Measurements from ENCODE around the gene SELENOF.
"Not testable (repeated sequence)": the region's sequence is repeated elsewhere in the genome, so short reads cannot be mapped to it uniquely, and the experiment has no call there.

Gene SELENOF

GRCh38 chr1:86854352-86854751 is 59.6 kb downstream of the SELENOF start:
- DNase-seq = no peak

GRCh38 chr1:86852782-86853408 is 61.0 kb downstream of the SELENOF start:
- DNase-seq = no peak

GRCh38 chr1:86852289-86852688 is 61.6 kb downstream of the SELENOF start:
- no peak for DNase-seq

DNA sequence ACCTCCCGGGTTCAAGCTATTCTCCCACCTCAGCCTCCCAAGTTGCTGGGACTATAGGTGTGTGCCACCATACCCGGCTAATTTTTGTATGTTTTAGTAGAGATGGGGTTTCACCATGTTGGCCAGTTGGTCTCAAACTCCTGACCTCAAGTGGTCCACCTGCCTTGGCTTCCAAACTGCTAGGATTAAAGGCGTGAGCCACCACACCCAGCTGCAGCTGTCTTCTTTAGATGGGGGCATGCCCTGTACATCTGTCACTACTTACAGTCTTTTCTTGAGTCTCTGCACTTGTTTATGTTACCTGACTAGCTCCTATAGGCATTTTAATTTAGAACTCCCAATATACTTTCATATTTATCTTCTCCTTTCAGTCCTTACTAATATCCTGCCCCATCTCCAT is 64.2 kb downstream of the SELENOF start:
- no peak for DNase-seq

DNA sequence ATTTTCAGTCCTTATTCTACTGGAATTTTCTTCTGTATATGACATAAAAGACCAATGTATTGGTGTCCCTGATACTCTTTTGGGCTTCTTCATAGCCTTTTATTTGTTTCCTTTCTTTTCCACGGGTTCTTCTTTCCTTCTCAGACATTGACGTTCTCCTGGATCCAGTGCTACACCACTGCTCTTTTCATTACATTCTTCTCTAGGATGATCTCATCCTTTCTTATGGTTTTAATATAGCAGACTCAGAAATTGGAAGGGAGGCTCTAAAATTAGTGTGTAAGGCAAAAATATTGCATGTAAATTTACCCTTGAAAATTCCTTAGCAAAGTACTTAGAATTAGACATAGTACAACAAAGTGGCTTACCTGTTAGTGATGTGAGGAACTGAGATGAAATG is 65.3 kb downstream of the SELENOF start:
- no peak for DNase-seq

- DNase-seq = no peak
These were observed 67.7 kb downstream of the SELENOF start for GRCh38 chr1:86846164-86846647.

DNA sequence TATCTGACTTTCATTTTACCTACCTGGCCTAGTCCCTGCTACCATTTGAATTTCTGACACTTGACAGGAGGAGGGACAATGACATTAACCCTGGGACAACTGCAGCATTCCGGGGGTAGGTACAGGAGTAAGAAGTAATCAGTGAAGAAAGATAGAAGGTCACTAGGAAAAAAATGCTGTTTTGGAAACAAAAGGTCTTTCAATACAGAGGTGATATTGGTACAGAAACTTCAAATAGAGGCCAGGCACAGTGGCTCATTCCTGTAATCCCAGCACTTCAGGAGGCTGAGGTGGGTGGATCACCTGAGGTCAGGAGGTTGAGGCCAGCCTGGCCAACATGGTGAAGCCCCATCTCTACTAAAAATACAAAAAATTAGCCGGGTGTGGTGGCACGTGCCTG is 68.4 kb downstream of the SELENOF start:
- no peak for DNase-seq

DNA sequence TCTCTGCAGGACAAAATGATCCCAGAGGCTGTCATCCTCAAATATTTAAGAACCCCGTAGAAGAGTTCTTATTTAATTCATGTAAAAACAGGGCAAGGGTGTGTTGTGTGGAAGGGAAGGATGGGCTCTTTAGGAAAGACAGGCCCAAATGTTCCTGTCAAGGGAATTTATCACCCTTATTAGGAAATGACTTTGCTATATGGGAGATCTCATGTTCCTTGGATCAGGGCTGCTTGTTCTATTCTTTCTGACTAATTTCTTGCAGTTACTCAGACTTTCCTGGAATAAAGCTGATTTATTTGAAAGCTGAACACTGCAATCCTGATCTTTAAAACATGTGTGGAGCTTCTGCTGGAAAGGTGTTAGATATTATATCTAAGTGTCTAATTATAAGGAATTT is 72.8 kb downstream of the SELENOF start:
- no peak for DNase-seq

DNA sequence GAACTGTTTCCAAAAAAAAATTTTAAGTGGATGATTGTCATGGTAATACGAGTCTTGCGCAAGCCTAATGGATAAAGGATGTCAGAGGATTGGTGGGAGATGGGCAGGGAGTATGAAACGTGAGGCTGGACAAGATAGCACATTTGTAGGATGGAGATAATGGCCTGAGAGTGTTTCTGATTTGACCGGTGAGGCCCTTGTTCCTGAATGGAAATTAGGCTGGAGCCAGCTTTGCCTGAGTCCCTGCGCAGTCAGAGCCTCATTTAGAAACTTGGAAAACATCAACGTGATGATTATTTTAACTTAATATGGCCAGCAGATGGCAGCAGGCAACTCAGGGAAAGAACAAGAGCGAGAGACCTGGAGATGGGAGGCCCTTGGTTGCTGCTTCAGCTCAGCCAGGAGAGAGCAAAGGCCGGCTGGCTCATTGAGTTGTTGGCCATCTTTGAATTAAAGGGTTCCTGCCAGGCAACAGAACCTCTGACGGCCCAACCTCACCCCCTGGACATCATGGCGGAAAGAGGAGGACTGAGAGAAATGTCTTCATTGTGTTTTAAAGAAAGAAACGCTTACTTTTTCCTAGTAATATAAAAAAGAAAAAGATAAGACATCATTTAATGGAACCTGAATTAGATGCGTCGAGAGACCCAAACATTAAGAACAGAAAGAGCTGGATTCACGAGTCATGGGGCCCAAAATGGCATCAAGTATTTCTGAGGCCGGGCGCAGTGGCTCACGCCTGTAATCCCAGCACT is 80.3 kb downstream of the SELENOF start:
- peak; percentile 80 for DNase-seq

DNA sequence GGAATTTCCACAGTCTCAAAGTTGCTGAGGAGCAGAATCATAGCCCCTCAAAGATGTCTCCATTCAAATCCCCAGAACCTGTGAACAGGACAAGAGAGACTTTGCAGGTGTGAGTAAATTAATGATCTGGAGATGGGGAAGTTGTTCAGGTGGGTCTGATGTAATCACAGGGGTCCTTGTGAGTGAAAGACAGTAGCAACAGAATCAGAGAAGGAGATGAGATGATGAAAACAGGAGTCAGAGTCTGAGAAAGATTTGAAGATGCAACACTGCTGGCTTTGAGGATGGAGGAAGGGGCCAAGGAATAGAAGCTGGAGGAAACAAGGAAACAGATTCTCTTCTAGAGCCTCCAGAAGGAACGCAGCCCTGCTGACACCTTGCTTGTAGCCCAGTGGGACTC is 81.5 kb downstream of the SELENOF start:
- no peak for DNase-seq

DNA sequence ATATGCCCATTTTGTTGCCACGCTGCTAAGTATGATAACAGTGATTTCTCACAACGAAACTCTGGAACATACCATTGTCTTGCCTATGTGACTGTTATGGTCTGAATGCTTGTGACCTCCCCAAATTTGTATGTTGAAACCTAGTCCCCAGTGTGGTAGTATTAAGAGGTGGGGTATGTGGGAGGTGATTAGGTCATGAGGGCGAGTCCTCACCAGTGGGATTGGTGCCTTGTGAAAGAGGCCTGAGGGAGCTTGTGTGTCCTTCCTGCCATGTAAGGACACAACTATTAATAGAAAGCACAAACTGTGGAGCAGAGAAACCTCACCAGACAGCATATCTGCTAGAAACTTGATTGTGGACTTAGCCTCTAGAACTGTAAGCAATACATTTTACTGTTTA is 84.6 kb downstream of the SELENOF start:
- no peak for DNase-seq

GRCh38 chr1:86828024-86828423 is 85.9 kb downstream of the SELENOF start:
- no peak for DNase-seq

- no peak for DNase-seq
These were observed 87.1 kb downstream of the SELENOF start for GRCh38 chr1:86826856-86827255.

DNA sequence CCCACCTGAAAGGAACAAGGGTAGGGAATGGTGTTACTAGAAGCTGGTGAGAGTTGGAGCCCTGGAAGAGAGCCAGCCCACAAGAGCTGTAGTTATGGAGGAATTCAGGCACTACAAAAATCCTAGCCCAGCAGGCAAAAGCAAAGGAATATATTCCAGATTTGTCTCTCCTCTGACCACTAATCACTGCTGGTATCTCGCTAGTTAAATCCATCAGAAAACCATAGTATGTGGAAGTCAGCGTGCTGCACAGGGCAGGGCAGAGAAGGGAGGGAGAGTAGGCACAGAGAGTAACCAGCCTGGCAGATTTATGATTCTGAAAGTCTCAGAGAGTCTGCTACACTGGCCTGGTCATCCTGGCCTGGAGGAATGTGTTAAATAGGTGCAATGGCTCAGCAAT is 88.6 kb downstream of the SELENOF start:
- no peak for DNase-seq

- no peak for DNase-seq
These were observed 90.0 kb downstream of the SELENOF start for GRCh38 chr1:86823821-86824500.

- no peak for DNase-seq
These were observed 90.5 kb downstream of the SELENOF start for GRCh38 chr1:86823386-86823785.

DNA sequence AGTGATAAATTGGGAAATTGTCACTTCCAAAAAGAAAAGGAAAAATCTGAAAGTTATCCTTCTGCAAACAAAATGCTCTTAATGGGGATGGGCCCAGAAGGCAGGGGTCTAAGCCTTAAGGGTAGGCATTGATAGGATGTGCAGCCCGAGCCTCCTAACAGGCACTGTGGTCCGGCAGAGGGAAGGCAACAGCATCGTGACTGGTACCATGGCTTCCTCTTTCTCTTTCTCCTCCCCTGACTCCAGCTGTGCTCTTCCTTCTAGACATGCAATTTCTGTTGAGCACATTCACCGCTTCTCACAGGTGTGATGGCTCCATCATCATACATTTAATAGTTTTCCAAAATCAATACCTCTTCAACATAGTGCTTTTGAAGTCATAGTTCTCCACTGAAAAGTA is 91.5 kb downstream of the SELENOF start:
- DNase-seq = no peak

GRCh38 chr1:86821956-86822355 is 92.0 kb downstream of the SELENOF start:
- DNase-seq = no peak

DNA sequence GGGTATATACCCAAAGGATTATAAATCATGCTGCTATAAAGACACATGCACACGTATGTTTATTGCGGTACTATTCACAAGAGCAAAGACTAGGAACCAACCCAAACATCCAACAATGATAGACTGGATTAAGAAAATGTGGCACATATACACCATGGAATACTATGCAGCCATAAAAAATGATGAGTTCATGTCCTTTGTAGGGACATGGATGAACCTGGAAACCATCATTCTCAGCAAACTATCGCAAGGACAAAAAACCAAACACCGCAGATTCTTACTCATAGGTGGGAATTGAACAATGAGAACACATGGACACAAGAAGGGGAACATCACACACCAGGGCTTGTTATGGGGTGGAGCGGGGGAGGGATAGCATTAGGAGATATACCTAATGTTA is 94.0 kb downstream of the SELENOF start:
- DNase-seq = not testable (repeated sequence)

DNA sequence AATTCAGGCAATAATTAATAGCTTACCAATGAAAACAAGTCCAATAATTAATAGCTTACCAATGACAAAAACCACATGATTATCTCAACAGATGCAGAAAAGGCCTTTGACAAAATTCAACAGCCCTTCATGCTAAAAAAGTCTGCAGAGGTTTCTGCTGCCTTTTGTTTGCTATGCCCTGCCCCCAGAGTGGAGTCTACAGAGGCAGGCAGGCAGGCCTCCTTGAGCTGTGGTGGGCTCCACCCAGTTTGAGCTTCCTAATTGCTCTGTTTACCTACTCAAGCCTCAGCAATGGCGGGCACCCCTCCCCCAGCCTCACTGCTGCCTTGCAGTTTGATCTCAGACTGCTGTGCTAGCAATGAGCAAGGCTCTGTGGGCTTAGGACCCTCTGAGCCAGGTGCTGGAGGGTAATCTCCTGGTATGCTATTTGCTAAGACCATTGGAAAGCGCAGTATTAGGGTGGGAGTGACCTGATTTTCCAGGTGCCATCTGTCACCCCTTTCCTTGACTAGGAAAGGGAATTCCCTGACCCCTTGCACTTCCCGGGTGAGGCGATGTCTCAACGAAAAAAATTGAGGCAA is 96.6 kb downstream of the SELENOF start:
- not testable (repeated sequence) for DNase-seq

DNA sequence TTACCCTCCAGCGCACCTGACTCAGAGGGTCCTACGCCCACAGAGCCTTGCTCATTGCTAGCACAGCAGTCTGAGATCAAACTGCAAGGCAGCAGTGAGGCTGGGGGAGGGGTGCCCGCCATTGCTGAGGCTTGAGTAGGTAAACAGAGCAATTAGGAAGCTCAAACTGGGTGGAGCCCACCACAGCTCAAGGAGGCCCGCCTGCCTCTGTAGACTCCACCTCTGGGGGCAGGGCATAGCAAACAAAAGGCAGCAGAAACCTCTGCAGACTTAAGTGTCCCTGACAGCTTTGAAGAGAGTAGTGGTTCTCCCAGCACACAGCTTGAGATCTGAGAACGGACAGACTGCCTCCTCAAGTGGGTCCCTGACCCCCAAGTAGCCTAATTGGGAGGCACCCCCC is 99.8 kb downstream of the SELENOF start:
- not testable (repeated sequence) for DNase-seq
